K562 (cell line): Measurements from ENCODE around the gene ZMYND8. TPM values are rescaled to one million over a fixed set of nuclear protein-coding genes. Genes with fewer than 3 reads are reported as not detected.

Experiments used
- HNRNPL ChIP-seq: fragments of 200-400 bp; formaldehyde crosslinking; IDR thresholded peaks from 2 replicates; pipeline ENCODE4 v1.6.1; 2017; ENCODE audit warnings: low read depth, mild to moderate bottlenecking, low read length
- KAT7 ChIP-seq: sonication (generic); formaldehyde crosslinking; IDR thresholded peaks from 2 replicates; pipeline ENCODE4 v1.8.0; 2022; ENCODE audit warnings: missing genetic modification reagents, mild to moderate bottlenecking, borderline replicate concordance
- KLF16 ChIP-seq: IDR thresholded peaks from 2 replicates; pipeline ENCODE4 v1.6.1; 2016; ENCODE audit warnings: antibody characterized with exemption
- LCOR ChIP-seq: sonication (generic); formaldehyde crosslinking; IDR thresholded peaks from 2 replicates; pipeline ENCODE4 v1.8.0; 2022; ENCODE audit warnings: mild to moderate bottlenecking, missing genetic modification reagents
- MCM5 ChIP-seq: fragments of 450-650 bp; IDR thresholded peaks from 2 replicates; pipeline ENCODE4 v1.6.1; 2016; ENCODE audit warnings: low read depth
- MECOM ChIP-seq: fragments of 250-450 bp; sonication (Bioruptor Pico); IDR thresholded peaks from 2 replicates; pipeline ENCODE4 v1.8.0; 2022; ENCODE audit warnings: inconsistent platforms
- MIER1 ChIP-seq: fragments of 450-650 bp; IDR thresholded peaks from 2 replicates; pipeline ENCODE4 v1.6.1; 2016; ENCODE audit warnings: antibody characterized with exemption, mild to moderate bottlenecking, low read depth
- STAT5A ChIP-seq: IDR thresholded peaks from 2 replicates; pipeline ENCODE4 v1.6.1; 2012; ENCODE audit warnings: low read length, inconsistent platforms, borderline replicate concordance
- THRB ChIP-seq: fragments of 450-650 bp; formaldehyde crosslinking; conservative IDR thresholded peaks from 2 replicates; pipeline ENCODE4 v1.4.0; 2022; ENCODE audit warnings: mild to moderate bottlenecking, missing genetic modification characterization
- XRCC4 ChIP-seq: IDR thresholded peaks from one replicate; pipeline ENCODE4 v1.6.1; 2011; ENCODE audit not compliant: insufficient read depth, insufficient read length; ENCODE audit errors: extremely low read depth
- ZBTB49 ChIP-seq: sonication (generic); formaldehyde crosslinking; IDR thresholded peaks from 2 replicates; pipeline ENCODE4 v1.8.0; 2022; ENCODE audit warnings: missing genetic modification reagents, mild to moderate bottlenecking, borderline replicate concordance
- ZFP30 ChIP-seq: fragments of 250-450 bp; sonication (Bioruptor Pico); IDR thresholded peaks from 2 replicates; pipeline ENCODE4 v1.8.0; 2022; ENCODE audit warnings: moderate library complexity, mild to moderate bottlenecking, inconsistent platforms, borderline replicate concordance
- ZFX ChIP-seq: sonication (generic); formaldehyde crosslinking; IDR thresholded peaks from 2 replicates; pipeline ENCODE4 v1.8.0; 2022; ENCODE audit warnings: mild to moderate bottlenecking, missing genetic modification reagents, moderate library complexity
- ZNF232 ChIP-seq: sonication (generic); formaldehyde crosslinking; IDR thresholded peaks from 2 replicates; pipeline ENCODE4 v1.8.0; 2022; ENCODE audit warnings: mild to moderate bottlenecking, missing genetic modification reagents
- polyA plus RNA-seq, 8 experiments: library from polyadenylated mRNA; depleted of rRNA in 4 of 8; stranded (reverse) in 5 of 8; unstranded in 3 of 8; fragments of >200 nt; fragmentation: Nextera tagmentation in 2 of 8; fragmentation: Illumina TruSeq in 1 of 8; extraction: Ambion mirVana in 2 of 8; extraction: Trizol in 1 of 8; gene quantifications; 2 replicates each; pipeline versions ENCODE4 v1.2.1 to v1.2.3, GENCODE V29; 2011 to 2014; ENCODE audit warnings: inconsistent platforms in 1 of 8, missing spikeins in 1 of 8
- total RNA-seq, 7 experiments: library from RNA; depleted of rRNA in 6 of 7; stranded (reverse); fragments of >200 nt in 6 of 7; fragmentation: Illumina TruSeq in 2 of 7; extraction: Trizol in 2 of 7; gene quantifications; 2 replicates each; pipeline versions ENCODE4 v1.2.1 to v1.2.3, GENCODE V29; 2011 to 2021; ENCODE audit warnings: low replicate concordance in 1 of 7
- TF ChIP-seq, protein P1 (sequence below): sonication (generic); formaldehyde crosslinking; IDR thresholded peaks from 2 replicates; pipeline ENCODE4 v1.8.0; 2023; ENCODE audit warnings: missing genetic modification reagents, mild to moderate bottlenecking, borderline replicate concordance

The ZMYND8 gene
- total and polyA plus RNA-seq, 9 of the 15 experiments (the other 6 are each of a cell fraction or from before 2014, with no cell fraction given), result 31.8 to 148 (median 71.9) TPM

DNA sequence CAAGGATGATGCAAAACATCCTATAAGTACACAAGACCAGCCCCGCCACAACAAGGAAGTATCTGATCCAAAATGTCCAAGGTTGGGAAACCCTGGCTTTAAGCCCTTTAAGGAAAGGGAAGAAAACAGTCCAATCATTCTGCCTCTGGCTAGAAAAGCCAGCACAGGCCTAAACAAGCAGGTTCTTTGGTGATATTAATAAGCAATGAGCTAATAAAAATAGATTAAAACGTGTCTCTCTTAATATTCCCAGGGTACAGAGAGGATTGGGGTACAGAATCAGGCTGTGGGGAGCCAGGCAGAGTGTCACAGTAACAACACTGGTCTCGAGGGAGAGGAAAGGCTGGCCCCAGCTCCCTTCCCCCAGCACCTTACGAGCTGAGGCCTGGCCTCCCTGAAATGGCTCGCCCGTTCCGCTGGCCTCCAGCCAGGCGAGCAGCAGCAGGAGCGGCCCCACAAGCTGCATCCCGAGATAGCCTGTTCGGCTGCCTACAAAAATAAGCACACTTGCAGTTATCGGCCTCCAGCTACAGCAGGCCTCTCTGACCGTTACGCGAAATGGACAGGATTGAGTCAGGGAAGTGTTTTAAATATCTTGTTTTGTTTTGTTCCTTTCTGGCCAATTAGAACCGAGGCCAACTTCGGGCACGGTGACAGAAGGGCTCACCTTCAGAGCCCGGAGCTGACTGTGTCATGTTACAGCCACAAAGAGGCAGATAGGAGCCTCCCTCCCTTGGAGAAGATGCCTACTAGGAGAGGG lies 4.0 kb upstream of the ZMYND8 start (continued):
- 0 out of 2 replicates have a peak, but pooled peaks have one; percentile 4 for TF ChIP-seq MECOM (CRISPR knock-in tag)
- TF ChIP-seq ZFX (CRISPR knock-in tag), result peak; percentile 96
- TF ChIP-seq XRCC4, result no peak
- TF ChIP-seq MIER1, result 0 out of 2 replicates have a peak, but pooled peaks have one; percentile 4
- TF ChIP-seq, protein P1, sequence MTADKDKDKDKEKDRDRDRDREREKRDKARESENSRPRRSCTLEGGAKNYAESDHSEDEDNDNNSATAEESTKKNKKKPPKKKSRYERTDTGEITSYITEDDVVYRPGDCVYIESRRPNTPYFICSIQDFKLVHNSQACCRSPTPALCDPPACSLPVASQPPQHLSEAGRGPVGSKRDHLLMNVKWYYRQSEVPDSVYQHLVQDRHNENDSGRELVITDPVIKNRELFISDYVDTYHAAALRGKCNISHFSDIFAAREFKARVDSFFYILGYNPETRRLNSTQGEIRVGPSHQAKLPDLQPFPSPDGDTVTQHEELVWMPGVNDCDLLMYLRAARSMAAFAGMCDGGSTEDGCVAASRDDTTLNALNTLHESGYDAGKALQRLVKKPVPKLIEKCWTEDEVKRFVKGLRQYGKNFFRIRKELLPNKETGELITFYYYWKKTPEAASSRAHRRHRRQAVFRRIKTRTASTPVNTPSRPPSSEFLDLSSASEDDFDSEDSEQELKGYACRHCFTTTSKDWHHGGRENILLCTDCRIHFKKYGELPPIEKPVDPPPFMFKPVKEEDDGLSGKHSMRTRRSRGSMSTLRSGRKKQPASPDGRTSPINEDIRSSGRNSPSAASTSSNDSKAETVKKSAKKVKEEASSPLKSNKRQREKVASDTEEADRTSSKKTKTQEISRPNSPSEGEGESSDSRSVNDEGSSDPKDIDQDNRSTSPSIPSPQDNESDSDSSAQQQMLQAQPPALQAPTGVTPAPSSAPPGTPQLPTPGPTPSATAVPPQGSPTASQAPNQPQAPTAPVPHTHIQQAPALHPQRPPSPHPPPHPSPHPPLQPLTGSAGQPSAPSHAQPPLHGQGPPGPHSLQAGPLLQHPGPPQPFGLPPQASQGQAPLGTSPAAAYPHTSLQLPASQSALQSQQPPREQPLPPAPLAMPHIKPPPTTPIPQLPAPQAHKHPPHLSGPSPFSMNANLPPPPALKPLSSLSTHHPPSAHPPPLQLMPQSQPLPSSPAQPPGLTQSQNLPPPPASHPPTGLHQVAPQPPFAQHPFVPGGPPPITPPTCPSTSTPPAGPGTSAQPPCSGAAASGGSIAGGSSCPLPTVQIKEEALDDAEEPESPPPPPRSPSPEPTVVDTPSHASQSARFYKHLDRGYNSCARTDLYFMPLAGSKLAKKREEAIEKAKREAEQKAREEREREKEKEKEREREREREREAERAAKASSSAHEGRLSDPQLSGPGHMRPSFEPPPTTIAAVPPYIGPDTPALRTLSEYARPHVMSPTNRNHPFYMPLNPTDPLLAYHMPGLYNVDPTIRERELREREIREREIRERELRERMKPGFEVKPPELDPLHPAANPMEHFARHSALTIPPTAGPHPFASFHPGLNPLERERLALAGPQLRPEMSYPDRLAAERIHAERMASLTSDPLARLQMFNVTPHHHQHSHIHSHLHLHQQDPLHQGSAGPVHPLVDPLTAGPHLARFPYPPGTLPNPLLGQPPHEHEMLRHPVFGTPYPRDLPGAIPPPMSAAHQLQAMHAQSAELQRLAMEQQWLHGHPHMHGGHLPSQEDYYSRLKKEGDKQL (CRISPR knock-in tag), result peak; percentile 96
- TF ChIP-seq THRB (CRISPR knock-in tag), result 0 out of 2 replicates have a peak, but pooled peaks have one; percentile 13
- peak; percentile 97 for TF ChIP-seq STAT5A
- no peak for TF ChIP-seq ZNF232 (CRISPR knock-in tag)
- peak; percentile 99 for TF ChIP-seq LCOR
- no peak for TF ChIP-seq ZFP30 (CRISPR knock-in tag)
- peak; percentile 59; the same call in 1 of the 2 replicates for TF ChIP-seq KAT7 (CRISPR knock-in tag)
- no peak for TF ChIP-seq ZBTB49 (CRISPR knock-in tag)
- no peak for TF ChIP-seq MCM5
- peak; percentile 99 for TF ChIP-seq KLF16
- no peak for TF ChIP-seq HNRNPL
